Spleen (tissue), 7 donors: ENCODE measurements around the gene ACTR3.

Experiments
- CTCF ChIP-seq, 11 experiments: fragments of 200-600 bp in 7 of 11; fragments of 450-650 bp in 4 of 11; sonication (generic) in 4 of 11; IDR thresholded peaks in 8 of 11; conservative IDR thresholded peaks in 3 of 11; 1 replicate in 7 of 11; 2 replicates in 4 of 11; pipeline versions ENCODE4 v1.4.0 to v1.8.0; 2016 to 2021; ENCODE audit warnings: antibody characterized with exemption in 11 of 11, inconsistent platforms in 4 of 11, mild to moderate bottlenecking in 1 of 11
- POLR2A ChIP-seq, 3 donors: fragments of 450-650 bp; IDR thresholded peaks; one replicate each; pipeline ENCODE4 v1.5.1; 2017; ENCODE audit warnings: antibody characterized with exemption in 3 of 3, mild to moderate bottlenecking in 1 of 3
- POLR2AphosphoS5 ChIP-seq, 3 donors: sonication (generic); formaldehyde crosslinking; IDR thresholded peaks; one replicate each; pipeline ENCODE4 v1.5.1; 2017; ENCODE audit warnings: antibody characterized with exemption in 3 of 3
- donor health status: DM: no; HTN: no; CAD: no; lungs with moderate emphysema.
- donor health status: DM: no; HTN: no; CAD: no.
- donor health status: DM: no; HTN: no; CAD: no.

GRCh38 chr2:113979191-113980128, 89.6 kb downstream of the ACTR3 start:
- TF ChIP-seq CTCF (IDR thresholded peaks at IDR 0.05 in 8 of 11, conservative IDR thresholded peaks at IDR 0.05 in 3 of 11) (peak in 7 of 11 experiments; percentile 50 to 80 (median 68)), POLR2A (IDR thresholded peaks at IDR 0.05) (no peak), POLR2AphosphoS5 (IDR thresholded peaks at IDR 0.05) (peak in 1 of 3 donors; percentile 30)
